ENCODE measurements around the gene HSPA4L.

The HSPA4L gene

GRCh38 chr4:127870688-127871087, 88.6 kb downstream of the HSPA4L start:
- no peak for DNase-seq

GRCh38 chr4:127875791-127876190, 93.7 kb downstream of the HSPA4L start:
- DNase-seq: no peak

DNA sequence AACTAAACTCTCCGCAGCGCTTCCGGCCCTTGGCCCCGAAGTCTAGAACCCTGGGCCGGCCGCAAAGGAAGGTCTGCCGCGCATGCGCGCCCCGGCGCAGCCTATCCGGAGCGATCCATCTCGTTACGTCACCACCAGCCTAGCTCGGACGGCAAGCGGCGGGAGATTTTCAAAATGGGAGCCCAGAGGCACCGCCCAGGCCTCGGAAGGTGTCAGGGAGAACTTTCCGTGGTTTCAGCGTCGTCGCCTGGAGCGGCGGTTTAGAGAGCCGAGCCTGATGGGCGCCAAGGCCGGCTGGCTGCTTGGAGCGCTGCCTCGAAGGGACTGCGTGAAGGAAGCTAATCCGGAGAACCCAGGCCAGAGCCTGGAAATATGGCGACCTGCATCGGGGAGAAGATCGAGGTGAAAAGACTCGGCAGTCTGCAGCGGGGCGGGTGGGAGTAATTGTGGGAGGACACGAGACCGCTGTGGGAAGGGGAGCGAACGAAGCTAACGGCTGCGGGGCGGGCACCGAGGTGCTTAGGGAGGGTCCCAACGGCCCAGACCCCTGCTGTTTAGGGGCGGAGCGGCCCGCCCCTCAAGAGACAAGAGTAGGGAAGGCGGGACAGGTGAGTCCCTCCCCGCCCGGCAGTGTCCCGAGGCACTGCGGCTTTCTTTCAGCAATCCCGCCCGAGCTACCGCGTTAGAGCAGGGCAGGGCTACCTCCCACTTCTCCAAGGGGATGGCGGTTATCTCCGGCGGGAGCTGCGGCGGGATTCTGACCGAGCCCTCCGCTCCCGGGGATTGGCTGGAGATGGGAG, 98.8 kb downstream of the HSPA4L start, which contains the start of gene PLK4:
Gene PLK4, plus strand, starts transcription at position 131 of the 800 bp plus-strand sequence. Its CDS starts 242 bp downstream, at position 373.
- peak; percentile 92 for DNase-seq

- no peak for DNase-seq
Observed at GRCh38 chr4:127881563-127881864, 99.4 kb downstream of the HSPA4L start.

- DNase-seq: no peak
Observed at GRCh38 chr4:127888559-127888958, 106.4 kb downstream of the HSPA4L start.

DNA sequence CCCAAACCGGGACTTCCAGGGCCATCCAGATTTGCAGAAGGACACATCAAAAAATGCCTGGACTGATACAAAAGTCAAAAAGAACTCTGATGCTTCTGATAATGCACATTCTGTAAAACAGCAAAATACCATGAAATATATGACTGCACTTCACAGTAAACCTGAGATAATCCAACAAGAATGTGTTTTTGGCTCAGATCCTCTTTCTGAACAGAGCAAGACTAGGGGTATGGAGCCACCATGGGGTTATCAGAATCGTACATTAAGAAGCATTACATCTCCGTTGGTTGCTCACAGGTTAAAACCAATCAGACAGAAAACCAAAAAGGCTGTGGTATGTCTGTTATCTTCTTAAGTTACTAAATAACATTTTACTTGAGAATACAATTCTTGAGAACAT, 107.8 kb downstream of the HSPA4L start:
- no peak for DNase-seq

Data from activated effector memory CD4-positive, alpha-beta T cell treated with Interleukin-2 at 50 U/mL for 16 hours (primary cell).